Measurements from ENCODE around the gene NAT9. TPM values are rescaled to one million over a fixed set of nuclear protein-coding genes. Genes with fewer than 3 reads are reported as not detected.

Gene NAT9
- total and polyA plus RNA-seq, 2 donors (not counting 3 experiments of a cell fraction or from before 2014, with no cell fraction given): 39.3 to 44.8 TPM

Small RNA genes lying within 50 kb of the gene (microRNA-seq; reads per million reads assigned to microRNA genes)
- 39.9 reads per million, percentile 44 among the genes with 10 or more reads in this experiment for gene MIR3615 (ENCODE audit: borderline number of aligned reads, borderline replicate concordance)

Other genes starting within 250 kb of the NAT9 start
- gene CD300LB, start 244.9 kb downstream of the NAT9 start, total RNA-seq: not detected in 2 replicates
- gene CD300LB, start 244.9 kb downstream of the NAT9 start, polyA plus RNA-seq: not detected in 2 replicates
- gene CD300C, start 230.2 kb downstream of the NAT9 start, total RNA-seq: not detected in 2 replicates
- gene CD300C, start 230.2 kb downstream of the NAT9 start, polyA plus RNA-seq: not detected in 2 replicates
- gene CD300H, start 208.8 kb downstream of the NAT9 start, total RNA-seq: not detected in 2 replicates
- gene CD300H, start 208.8 kb downstream of the NAT9 start, polyA plus RNA-seq: not detected in 2 replicates
- not detected in 2 replicates for gene CD300LD, start 184.1 kb downstream of the NAT9 start, total RNA-seq
- not detected in 2 replicates for gene CD300LD, start 184.1 kb downstream of the NAT9 start, polyA plus RNA-seq
- gene CD300E, start 152.6 kb downstream of the NAT9 start, total RNA-seq: not detected in 2 replicates
- gene CD300E, start 152.6 kb downstream of the NAT9 start, polyA plus RNA-seq: not detected in 2 replicates
- not detected in 2 replicates for gene CD300LF, start 63.4 kb downstream of the NAT9 start, total RNA-seq
- not detected in 2 replicates for gene CD300LF, start 63.4 kb downstream of the NAT9 start, polyA plus RNA-seq
- gene RAB37, start 39.1 kb downstream of the NAT9 start, total RNA-seq: 0.21 TPM in 1 of 2 replicates, not detected in the other
- 0.10 and 0.11 TPM in 2 replicates for gene RAB37, start 39.1 kb downstream of the NAT9 start, polyA plus RNA-seq
- 26.8 and 26.9 TPM in 2 replicates for gene NHERF1, start 27.7 kb downstream of the NAT9 start, total RNA-seq
- 22.4 and 24.4 TPM in 2 replicates for gene NHERF1, start 27.7 kb downstream of the NAT9 start, polyA plus RNA-seq
- 0.09 and 0.60 TPM in 2 replicates for gene GRIN2C, start 83.5 kb upstream of the NAT9 start, total RNA-seq
- gene GRIN2C, start 83.5 kb upstream of the NAT9 start, polyA plus RNA-seq: 0.03 and 0.04 TPM in 2 replicates
- 30.9 and 33.4 TPM in 2 replicates for gene FDXR, start 96.6 kb upstream of the NAT9 start, total RNA-seq
- 19.7 and 20.4 TPM in 2 replicates for gene FDXR, start 96.6 kb upstream of the NAT9 start, polyA plus RNA-seq
- gene FADS6, start 117.3 kb upstream of the NAT9 start, total RNA-seq: not detected in 2 replicates
- gene FADS6, start 117.3 kb upstream of the NAT9 start, polyA plus RNA-seq: not detected in 2 replicates
- not detected in 2 replicates for gene USH1G, start 146.9 kb upstream of the NAT9 start, total RNA-seq
- not detected in 2 replicates for gene USH1G, start 146.9 kb upstream of the NAT9 start, polyA plus RNA-seq
- not detected in 2 replicates for gene OTOP2, start 147.9 kb upstream of the NAT9 start, total RNA-seq
- not detected in 2 replicates for gene OTOP2, start 147.9 kb upstream of the NAT9 start, polyA plus RNA-seq
- not detected in 2 replicates for gene OTOP3, start 159.6 kb upstream of the NAT9 start, total RNA-seq
- not detected in 2 replicates for gene OTOP3, start 159.6 kb upstream of the NAT9 start, polyA plus RNA-seq
- gene HID1, start 196.4 kb upstream of the NAT9 start, total RNA-seq: 36.8 and 41.4 TPM in 2 replicates
- gene HID1, start 196.4 kb upstream of the NAT9 start, polyA plus RNA-seq: 53.3 and 63.4 TPM in 2 replicates
- 34.9 and 36.7 TPM in 2 replicates for gene CDR2L, start 211.3 kb upstream of the NAT9 start, total RNA-seq
- 22.2 and 23.1 TPM in 2 replicates for gene CDR2L, start 211.3 kb upstream of the NAT9 start, polyA plus RNA-seq
- 38.0 and 38.8 TPM in 2 replicates for gene MRPL58, start 236.3 kb upstream of the NAT9 start, total RNA-seq
- 28.7 and 43.7 TPM in 2 replicates for gene MRPL58, start 236.3 kb upstream of the NAT9 start, polyA plus RNA-seq

Measured in endothelial cell of umbilical vein (primary cell).